RWPE1 (cell line): ENCODE results near the gene ELP1.

Source experiments
- CTCF ChIA-PET: fragments of 350-600 bp; sonication (Branson Sonifier 250); formaldehyde crosslinking; extraction: SDS; loops from one replicate; lab custom pipeline; 2021; lab: Yijun Ruan, JAX
- POLR2A ChIA-PET: fragments of 400-600 bp; formaldehyde crosslinking; extraction: SDS; loops from one replicate; lab custom pipeline; 2020; ENCODE audit warnings: antibody characterized with exemption; ENCODE audit not compliant: low non-redundant PET; lab: Yijun Ruan, JAX
- DNase-seq: peaks from one replicate; pipeline ENCODE4 v3.0.0; 2012; ENCODE audit warnings: low spot score
- H3K27ac ChIP-seq: fragments of 450-650 bp; 2 replicates; pipeline ENCODE4 v1.5.1; 2017
- CTCF ChIP-seq: fragments of 450-650 bp; conservative IDR thresholded peaks from 2 replicates; pipeline ENCODE4 v1.5.1; 2017; ENCODE audit warnings: low read depth, mild to moderate bottlenecking

ELP1 gene, protein sequence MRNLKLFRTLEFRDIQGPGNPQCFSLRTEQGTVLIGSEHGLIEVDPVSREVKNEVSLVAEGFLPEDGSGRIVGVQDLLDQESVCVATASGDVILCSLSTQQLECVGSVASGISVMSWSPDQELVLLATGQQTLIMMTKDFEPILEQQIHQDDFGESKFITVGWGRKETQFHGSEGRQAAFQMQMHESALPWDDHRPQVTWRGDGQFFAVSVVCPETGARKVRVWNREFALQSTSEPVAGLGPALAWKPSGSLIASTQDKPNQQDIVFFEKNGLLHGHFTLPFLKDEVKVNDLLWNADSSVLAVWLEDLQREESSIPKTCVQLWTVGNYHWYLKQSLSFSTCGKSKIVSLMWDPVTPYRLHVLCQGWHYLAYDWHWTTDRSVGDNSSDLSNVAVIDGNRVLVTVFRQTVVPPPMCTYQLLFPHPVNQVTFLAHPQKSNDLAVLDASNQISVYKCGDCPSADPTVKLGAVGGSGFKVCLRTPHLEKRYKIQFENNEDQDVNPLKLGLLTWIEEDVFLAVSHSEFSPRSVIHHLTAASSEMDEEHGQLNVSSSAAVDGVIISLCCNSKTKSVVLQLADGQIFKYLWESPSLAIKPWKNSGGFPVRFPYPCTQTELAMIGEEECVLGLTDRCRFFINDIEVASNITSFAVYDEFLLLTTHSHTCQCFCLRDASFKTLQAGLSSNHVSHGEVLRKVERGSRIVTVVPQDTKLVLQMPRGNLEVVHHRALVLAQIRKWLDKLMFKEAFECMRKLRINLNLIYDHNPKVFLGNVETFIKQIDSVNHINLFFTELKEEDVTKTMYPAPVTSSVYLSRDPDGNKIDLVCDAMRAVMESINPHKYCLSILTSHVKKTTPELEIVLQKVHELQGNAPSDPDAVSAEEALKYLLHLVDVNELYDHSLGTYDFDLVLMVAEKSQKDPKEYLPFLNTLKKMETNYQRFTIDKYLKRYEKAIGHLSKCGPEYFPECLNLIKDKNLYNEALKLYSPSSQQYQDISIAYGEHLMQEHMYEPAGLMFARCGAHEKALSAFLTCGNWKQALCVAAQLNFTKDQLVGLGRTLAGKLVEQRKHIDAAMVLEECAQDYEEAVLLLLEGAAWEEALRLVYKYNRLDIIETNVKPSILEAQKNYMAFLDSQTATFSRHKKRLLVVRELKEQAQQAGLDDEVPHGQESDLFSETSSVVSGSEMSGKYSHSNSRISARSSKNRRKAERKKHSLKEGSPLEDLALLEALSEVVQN (N-terminal part only)

DNA sequence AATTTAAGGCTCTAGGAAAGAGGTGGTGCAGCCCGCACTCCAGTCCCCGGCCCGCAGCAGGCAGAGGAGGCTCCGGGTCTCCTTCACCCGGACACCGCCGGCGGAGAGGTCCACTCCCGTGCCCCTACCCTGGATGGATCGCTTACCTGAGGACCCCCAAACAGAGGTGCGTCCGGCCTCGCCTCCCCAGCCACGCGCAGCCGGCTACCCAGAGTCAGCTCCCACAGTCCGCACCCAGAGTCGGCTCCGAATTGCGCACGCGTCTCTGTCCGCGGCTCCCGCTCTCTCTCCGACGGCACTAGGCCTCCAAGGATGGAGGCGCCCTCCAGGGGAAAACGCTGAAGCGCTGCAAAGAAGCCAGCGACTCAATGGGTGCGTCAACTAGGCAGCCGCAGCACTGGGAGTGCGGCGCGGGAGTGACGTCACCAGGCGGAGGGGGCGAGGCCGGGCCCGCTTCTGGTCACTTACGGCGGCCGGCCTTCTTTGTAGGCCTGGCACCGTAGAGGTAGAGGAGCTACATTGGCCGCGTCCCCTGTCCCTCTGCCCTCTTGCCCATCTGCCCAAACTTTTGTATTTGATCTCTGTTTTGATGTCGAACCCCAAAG, at the start of gene ELP1:
Gene ELP1 (minus strand): TSS at position 407 of the 605 bp plus-strand sequence. CDS start 2,978 bp downstream, outside the sequence.
- ChIA-PET CTCF (no interaction called here), POLR2A (no interaction called here)
- peak; percentile 61 for TF ChIP-seq CTCF
- peak within 1 kb of the TSS; percentile 88 for H3K27ac ChIP-seq
- peak; percentile 98 for DNase-seq

GRCh38 chr9:108980893-108981292, 47.0 kb upstream of the ELP1 start:
- POLR2A ChIA-PET, result no interaction called here
- CTCF ChIA-PET, result interaction anchor here (0.6 kb wide), 1 partner anchor 21 kb away, joined by 3 read pairs; no protein-coding TSS in a partner anchor
- no peak for TF ChIP-seq CTCF
- no peak for DNase-seq
- H3K27ac ChIP-seq, result no peak overlapping the region

DNA sequence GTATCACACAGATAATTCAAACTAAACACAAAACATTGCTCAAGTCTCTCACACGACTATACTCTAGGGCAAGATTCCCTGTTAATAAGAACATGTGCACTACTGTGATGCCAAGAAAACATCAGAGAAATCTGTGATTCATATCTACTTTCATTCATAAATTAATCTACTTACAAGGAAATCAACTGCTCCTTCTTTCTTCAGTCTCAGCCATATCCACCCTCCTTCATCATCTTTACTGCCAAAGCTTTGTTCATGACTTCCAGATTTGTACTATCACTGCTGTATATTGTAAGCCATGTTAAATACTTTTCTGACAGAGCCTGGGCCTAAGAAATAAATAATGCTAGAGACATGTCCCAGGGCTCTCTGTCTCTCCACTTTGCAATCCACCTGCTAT, 44.3 kb upstream of the ELP1 start:
- POLR2A ChIA-PET, result no interaction called here
- no peak overlapping the region for H3K27ac ChIP-seq
- TF ChIP-seq CTCF, result no peak
- CTCF ChIA-PET, result no interaction called here
- no peak for DNase-seq

GRCh38 chr9:108973895-108974294, 40.0 kb upstream of the ELP1 start:
- no peak for DNase-seq
- ChIA-PET CTCF (no interaction called here), POLR2A (no interaction called here)
- no peak for TF ChIP-seq CTCF
- H3K27ac ChIP-seq, result no peak overlapping the region

- POLR2A ChIA-PET, result no interaction called here
- CTCF ChIA-PET, result no interaction called here
- TF ChIP-seq CTCF, result no peak
- no peak overlapping the region for H3K27ac ChIP-seq
- no peak for DNase-seq
These were observed 38.8 kb upstream of the ELP1 start for GRCh38 chr9:108972626-108973209.
